ENCODE data around the gene EEF1E1. TPM values are rescaled to one million over a fixed set of nuclear protein-coding genes. Genes with fewer than 3 reads are reported as not detected.
A peak's percentile ranks its signal among the peaks of the same experiment; 100 is the strongest.

The EEF1E1 gene
- total RNA-seq (2013) = 21.8 TPM
- 10 to 100 TPM; 14.6 to 42.2 (median 26.2) TPM for polyA plus RNA-seq
- 5.7 and 10.4 TPM in 2 replicates for polyA minus RNA-seq
- 0.75 to 6.1 (median 3.3) reads per million in 11 experiments for total RNA-seq

GRCh38 chr6:8102122-8102958, at the start of gene EEF1E1:
Gene EEF1E1 (minus strand): TSS chr6:8102548. CDS start chr6:8102521, 27 bp downstream.
- intact Hi-C loops (cut with micrococcal nuclease) = loop anchor here (2.0 to 5.0 kb wide), 2 partner anchors 38 to 40 kb away; partner anchors contain the start of gene BLOC1S5 (in 2 of the 2)
- WGBS (ENCODE audit: insufficient coverage) = 2% methylated on average over 41 of the region's 43 CpGs
- Histone ChIP-seq H2AFZ (ENCODE audit: insufficient read depth, low read depth, low read length, poor library complexity, severe bottlenecking) (peak within 1 kb of the TSS; percentile 99), H3K9ac (ENCODE audit: insufficient read depth, low read length, poor library complexity, severe bottlenecking) (peak within 1 kb of the TSS; percentile 80), H3K79me2 (ENCODE audit: insufficient read depth, low read length) (peaks cover 47% of the 10 kb centered on the region), H3K4me3 (replicated peaks in 1 of 3; ENCODE audit: low read depth in 2 of 3, low read length in 3 of 3) (peak within 1 kb of the TSS; percentile 69 to 93 (median 72)), H3K4me1 (ENCODE audit: control insufficient read depth in 1 of 2, insufficient read depth in 2 of 2, low read length in 2 of 2) (peaks cover 9 to 19% of the 10 kb centered on the region in 2 donors), H3K27ac (ENCODE audit: low read depth in 1 of 2, low read length in 2 of 2) (peak within 1 kb of the TSS; percentile 25 to 82), H3K9me3 (replicated peaks in 1 of 2; ENCODE audit: control insufficient read depth in 1 of 2, insufficient read depth in 1 of 2, low read length in 2 of 2) (no peaks in the 10 kb centered on the region), H3K36me3 (replicated peaks in 1 of 2; ENCODE audit: control insufficient read depth in 1 of 2, insufficient read depth in 2 of 2, low read length in 2 of 2) (peaks cover under 1 to 12% of the 10 kb centered on the region in 2 donors), H4K20me1 (ENCODE audit: insufficient read depth, low read length) (no peaks in the 10 kb centered on the region), H3K4me2 (replicated peaks; ENCODE audit: extremely low read depth, low read length, poor library complexity, severe bottlenecking) (peak within 1 kb of the TSS; percentile 82), H3K27me3 (ENCODE audit: control insufficient read depth in 2 of 2, insufficient read depth in 2 of 2, low read length in 2 of 2) (no peaks in the 10 kb centered on the region)
- H3K9me3 Mint-ChIP-seq = peaks cover 2 to 7% (median 3%) of the 10 kb centered on the region in 7 donors
- H3K27ac Mint-ChIP-seq = peak within 1 kb of the TSS; percentile 74 to 96 (median 94)
- H3K36me3 Mint-ChIP-seq = peaks cover 3 to 5% of the 10 kb centered on the region in 2 donors
- peak within 1 kb of the TSS; percentile 98 to 99 for H3K4me3 Mint-ChIP-seq
- no peak for TF ChIP-seq CTCF (IDR thresholded peaks at IDR 0.05)
- H3K27me3 Mint-ChIP-seq (ENCODE audit: low read depth in 3 of 3) = peaks cover 2 to 5% (median 3%) of the 10 kb centered on the region in 3 donors
- H3K4me1 Mint-ChIP-seq = peaks cover 22% of the 10 kb centered on the region
- peak; percentile 88 to 92 (median 90) for DNase-seq

GRCh38 chr6:8149350-8149749, 47.0 kb upstream of the EEF1E1 start:
- Mint-ChIP-seq H3K9me3 (peaks cover 0 to 6% (median 0%) of the 10 kb centered on the region in 7 donors), H3K4me3 (no peak overlapping the region), H3K36me3 (no peaks in the 10 kb centered on the region), H3K27me3 (ENCODE audit: low read depth in 3 of 3) (peaks cover 2 to 6% (median 3%) of the 10 kb centered on the region in 3 donors), H3K27ac (no peak overlapping the region), H3K4me1 (no peaks in the 10 kb centered on the region)
- intact Hi-C loops (cut with micrococcal nuclease) = no loop called here
- Histone ChIP-seq H3K79me2 (ENCODE audit: insufficient read depth, low read length) (no peaks in the 10 kb centered on the region), H3K9me3 (replicated peaks in 1 of 2; ENCODE audit: control insufficient read depth in 1 of 2, insufficient read depth in 1 of 2, low read length in 2 of 2) (no peaks in the 10 kb centered on the region), H3K4me3 (replicated peaks in 1 of 3; ENCODE audit: low read depth in 2 of 3, low read length in 3 of 3) (no peak overlapping the region), H3K27ac (ENCODE audit: low read depth in 1 of 2, low read length in 2 of 2) (no peak overlapping the region), H3K9ac (ENCODE audit: insufficient read depth, low read length, poor library complexity, severe bottlenecking) (no peak overlapping the region), H3K4me2 (replicated peaks; ENCODE audit: extremely low read depth, low read length, poor library complexity, severe bottlenecking) (no peak overlapping the region), H2AFZ (ENCODE audit: insufficient read depth, low read depth, low read length, poor library complexity, severe bottlenecking) (no peak overlapping the region), H3K4me1 (ENCODE audit: control insufficient read depth in 1 of 2, insufficient read depth in 2 of 2, low read length in 2 of 2) (no peaks in the 10 kb centered on the region), H3K36me3 (replicated peaks in 1 of 2; ENCODE audit: control insufficient read depth in 1 of 2, insufficient read depth in 2 of 2, low read length in 2 of 2) (no peaks in the 10 kb centered on the region), H4K20me1 (ENCODE audit: insufficient read depth, low read length) (no peaks in the 10 kb centered on the region), H3K27me3 (ENCODE audit: control insufficient read depth in 2 of 2, insufficient read depth in 2 of 2, low read length in 2 of 2) (no peaks in the 10 kb centered on the region)
- no peak for TF ChIP-seq CTCF (IDR thresholded peaks at IDR 0.05)
- WGBS (ENCODE audit: insufficient coverage) = no CpG with 5 or more reads among the region's 1 CpG
- no peak for DNase-seq
